SK-N-SH (cell line): ENCODE data around the gene METTL25B.

Experiments used
- FOSL2 ChIP-seq: IDR thresholded peaks from 2 replicates; pipeline ENCODE4 v1.4.0; 2012; ENCODE audit warnings: low read depth, mild to moderate bottlenecking, moderate library complexity, borderline replicate concordance
- FOXM1 ChIP-seq: IDR thresholded peaks from 2 replicates; pipeline ENCODE4 v1.4.0; 2012; ENCODE audit warnings: low read depth, mild to moderate bottlenecking
- GABPA ChIP-seq: IDR thresholded peaks from 2 replicates; pipeline ENCODE4 v1.4.0; 2012; ENCODE audit warnings: low read depth, mild to moderate bottlenecking
- JUND ChIP-seq: IDR thresholded peaks from 2 replicates; pipeline ENCODE4 v1.4.0; 2012
- POLR2AphosphoS5 ChIP-seq: IDR thresholded peaks from 2 replicates; pipeline ENCODE4 v1.6.1; 2012; ENCODE audit warnings: low read depth, low read length
- RAD21 ChIP-seq: IDR thresholded peaks from 2 replicates; pipeline ENCODE4 v1.6.1; 2012; ENCODE audit warnings: mild to moderate bottlenecking, low read length
- RCOR1 ChIP-seq: fragments of 150-350 bp; IDR thresholded peaks from 2 replicates; pipeline ENCODE4 v1.6.1; 2017; ENCODE audit warnings: antibody characterized with exemption, low read length
- SIN3A ChIP-seq: IDR thresholded peaks from 2 replicates; pipeline ENCODE4 v1.6.1; 2012; ENCODE audit warnings: low read depth, mild to moderate bottlenecking, low read length, moderate library complexity, borderline replicate concordance
- TF ChIP-seq, protein P1 (sequence below): fragments of 150-350 bp; IDR thresholded peaks from 2 replicates; pipeline ENCODE4 v1.6.1; 2016; ENCODE audit warnings: mild to moderate bottlenecking, low read depth, low read length
- TF ChIP-seq, protein P2 (sequence below): fragments of 200-600 bp; sonication (generic); IDR thresholded peaks from 2 replicates; pipeline ENCODE4 v1.6.1; 2017; ENCODE audit warnings: antibody characterized with exemption, mild to moderate bottlenecking, moderate library complexity
- TF ChIP-seq, protein P3 (sequence below): IDR thresholded peaks from 2 replicates; pipeline ENCODE4 v1.4.0; 2012; ENCODE audit warnings: low read depth, borderline replicate concordance

DNA sequence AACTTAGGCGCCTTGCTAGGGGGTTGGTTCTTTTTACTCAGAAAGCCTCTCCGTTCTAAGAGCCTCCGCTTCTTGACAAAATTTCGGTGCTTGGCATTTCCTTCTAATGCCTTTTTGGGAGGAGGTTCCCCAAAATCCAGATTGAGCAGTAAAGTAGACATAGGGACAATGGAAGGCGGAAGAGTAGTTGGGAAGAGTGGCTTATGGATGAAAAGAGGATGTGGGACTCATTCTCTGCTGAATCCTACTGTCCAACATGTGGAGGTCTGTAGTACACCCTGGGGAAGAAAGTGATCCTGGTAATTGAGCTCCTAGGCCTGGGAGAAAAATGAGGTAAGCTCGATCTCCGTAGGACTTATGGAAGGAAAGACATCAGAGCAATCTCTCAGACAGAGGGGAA lies 777 bp upstream of the METTL25B start:
- TF ChIP-seq, protein P1, sequence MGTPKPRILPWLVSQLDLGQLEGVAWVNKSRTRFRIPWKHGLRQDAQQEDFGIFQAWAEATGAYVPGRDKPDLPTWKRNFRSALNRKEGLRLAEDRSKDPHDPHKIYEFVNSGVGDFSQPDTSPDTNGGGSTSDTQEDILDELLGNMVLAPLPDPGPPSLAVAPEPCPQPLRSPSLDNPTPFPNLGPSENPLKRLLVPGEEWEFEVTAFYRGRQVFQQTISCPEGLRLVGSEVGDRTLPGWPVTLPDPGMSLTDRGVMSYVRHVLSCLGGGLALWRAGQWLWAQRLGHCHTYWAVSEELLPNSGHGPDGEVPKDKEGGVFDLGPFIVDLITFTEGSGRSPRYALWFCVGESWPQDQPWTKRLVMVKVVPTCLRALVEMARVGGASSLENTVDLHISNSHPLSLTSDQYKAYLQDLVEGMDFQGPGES, result no peak
- TF ChIP-seq, protein P2, sequence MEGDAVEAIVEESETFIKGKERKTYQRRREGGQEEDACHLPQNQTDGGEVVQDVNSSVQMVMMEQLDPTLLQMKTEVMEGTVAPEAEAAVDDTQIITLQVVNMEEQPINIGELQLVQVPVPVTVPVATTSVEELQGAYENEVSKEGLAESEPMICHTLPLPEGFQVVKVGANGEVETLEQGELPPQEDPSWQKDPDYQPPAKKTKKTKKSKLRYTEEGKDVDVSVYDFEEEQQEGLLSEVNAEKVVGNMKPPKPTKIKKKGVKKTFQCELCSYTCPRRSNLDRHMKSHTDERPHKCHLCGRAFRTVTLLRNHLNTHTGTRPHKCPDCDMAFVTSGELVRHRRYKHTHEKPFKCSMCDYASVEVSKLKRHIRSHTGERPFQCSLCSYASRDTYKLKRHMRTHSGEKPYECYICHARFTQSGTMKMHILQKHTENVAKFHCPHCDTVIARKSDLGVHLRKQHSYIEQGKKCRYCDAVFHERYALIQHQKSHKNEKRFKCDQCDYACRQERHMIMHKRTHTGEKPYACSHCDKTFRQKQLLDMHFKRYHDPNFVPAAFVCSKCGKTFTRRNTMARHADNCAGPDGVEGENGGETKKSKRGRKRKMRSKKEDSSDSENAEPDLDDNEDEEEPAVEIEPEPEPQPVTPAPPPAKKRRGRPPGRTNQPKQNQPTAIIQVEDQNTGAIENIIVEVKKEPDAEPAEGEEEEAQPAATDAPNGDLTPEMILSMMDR, result no peak
- no peak for TF ChIP-seq RAD21
- no peak for TF ChIP-seq RCOR1
- no peak for TF ChIP-seq POLR2AphosphoS5
- no peak for TF ChIP-seq FOXM1
- TF ChIP-seq JUND, result no peak
- TF ChIP-seq GABPA, result no peak
- no peak for TF ChIP-seq FOSL2
- TF ChIP-seq SIN3A, result no peak
- TF ChIP-seq, protein P3, sequence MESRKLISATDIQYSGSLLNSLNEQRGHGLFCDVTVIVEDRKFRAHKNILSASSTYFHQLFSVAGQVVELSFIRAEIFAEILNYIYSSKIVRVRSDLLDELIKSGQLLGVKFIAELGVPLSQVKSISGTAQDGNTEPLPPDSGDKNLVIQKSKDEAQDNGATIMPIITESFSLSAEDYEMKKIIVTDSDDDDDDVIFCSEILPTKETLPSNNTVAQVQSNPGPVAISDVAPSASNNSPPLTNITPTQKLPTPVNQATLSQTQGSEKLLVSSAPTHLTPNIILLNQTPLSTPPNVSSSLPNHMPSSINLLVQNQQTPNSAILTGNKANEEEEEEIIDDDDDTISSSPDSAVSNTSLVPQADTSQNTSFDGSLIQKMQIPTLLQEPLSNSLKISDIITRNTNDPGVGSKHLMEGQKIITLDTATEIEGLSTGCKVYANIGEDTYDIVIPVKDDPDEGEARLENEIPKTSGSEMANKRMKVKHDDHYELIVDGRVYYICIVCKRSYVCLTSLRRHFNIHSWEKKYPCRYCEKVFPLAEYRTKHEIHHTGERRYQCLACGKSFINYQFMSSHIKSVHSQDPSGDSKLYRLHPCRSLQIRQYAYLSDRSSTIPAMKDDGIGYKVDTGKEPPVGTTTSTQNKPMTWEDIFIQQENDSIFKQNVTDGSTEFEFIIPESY, result no peak
